SK-N-DZ (cell line): Measurements from ENCODE around the gene BUD31.

Source experiments
- DNase-seq: peaks from one replicate; pipeline ENCODE4 v3.0.0-alpha.2; 2015; ENCODE audit warnings: low spot score

BUD31 gene

DNA sequence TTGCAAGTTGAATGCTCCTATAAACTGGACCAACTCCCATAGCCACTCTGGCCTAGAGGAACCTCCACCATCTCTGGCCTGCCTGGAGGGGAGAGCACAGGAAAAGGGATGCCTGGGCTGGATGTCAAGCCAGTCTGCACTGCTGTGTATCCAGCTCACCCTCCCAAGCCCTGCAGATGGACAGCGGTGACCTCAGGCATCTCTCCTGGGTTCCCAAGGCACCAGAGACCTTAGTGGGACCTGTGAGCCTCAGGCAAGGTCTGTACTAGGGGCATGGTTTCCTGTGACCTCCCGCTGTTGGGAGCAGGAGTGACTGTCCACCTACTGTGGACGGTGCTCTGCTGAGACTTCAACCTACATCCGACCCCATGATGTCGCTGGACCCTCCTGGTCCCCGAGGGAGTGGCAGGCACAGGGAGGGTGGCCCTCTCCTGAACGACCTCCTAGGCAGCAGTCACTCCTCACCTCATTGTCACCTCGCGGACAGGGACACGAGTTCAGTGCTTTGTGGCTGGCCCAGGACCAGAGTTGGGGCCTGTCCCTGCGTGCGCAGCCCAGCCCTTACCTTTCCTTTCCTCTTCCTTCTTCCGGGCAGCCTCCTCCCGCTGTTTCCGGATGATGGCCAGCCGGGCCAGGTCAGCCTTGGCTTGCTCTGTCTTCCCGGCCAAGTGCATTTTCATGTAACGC lies 11.3 kb upstream of the BUD31 start:
- DNase-seq: no peak

DNA sequence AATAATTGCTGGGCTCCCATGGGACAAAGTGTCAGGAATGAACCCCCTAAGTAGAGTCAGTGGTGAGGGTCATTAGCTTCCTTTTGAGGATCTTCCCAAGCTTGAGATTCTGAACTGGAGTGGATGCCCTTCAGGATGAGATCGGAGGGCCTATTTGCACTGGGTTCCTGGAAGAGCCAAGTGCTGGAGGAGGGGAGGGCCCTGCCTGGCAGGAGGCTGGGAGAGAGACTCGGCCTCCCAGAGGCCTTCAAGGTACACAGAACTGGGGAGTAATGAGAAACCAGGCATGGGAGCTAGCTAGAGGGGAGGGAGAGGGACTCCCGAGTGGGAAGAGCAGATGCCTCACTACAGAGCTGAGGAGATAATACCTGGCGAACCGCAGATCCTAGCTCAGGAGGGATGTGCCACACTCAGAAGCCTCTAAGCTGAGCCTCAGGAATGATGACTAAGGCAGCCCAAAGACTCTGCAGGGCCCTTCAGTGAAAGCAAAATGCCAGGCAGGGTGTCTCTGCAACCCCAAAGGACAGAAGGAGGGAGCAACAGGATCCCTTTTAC lies 9.8 kb upstream of the BUD31 start:
- no peak for DNase-seq

DNA sequence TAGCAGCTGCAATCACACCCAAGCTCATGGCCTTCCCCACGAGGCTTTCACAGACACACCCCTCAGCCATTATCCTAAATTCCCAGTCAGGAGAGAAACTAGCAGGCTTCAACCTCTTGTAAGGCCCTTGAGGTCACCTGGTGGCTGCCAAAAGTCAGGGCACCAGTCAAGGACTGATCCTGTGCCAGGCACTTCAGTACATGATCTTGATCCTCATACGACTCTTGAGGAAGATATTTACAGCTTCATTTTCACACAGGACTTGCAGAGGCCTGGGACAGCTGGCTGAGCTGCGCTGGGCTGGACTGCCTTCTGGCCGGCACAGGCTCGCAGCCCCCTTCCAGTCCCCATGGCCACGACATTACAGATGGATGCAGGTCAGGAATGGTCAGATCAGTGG lies 9.2 kb upstream of the BUD31 start:
- DNase-seq: no peak

DNA sequence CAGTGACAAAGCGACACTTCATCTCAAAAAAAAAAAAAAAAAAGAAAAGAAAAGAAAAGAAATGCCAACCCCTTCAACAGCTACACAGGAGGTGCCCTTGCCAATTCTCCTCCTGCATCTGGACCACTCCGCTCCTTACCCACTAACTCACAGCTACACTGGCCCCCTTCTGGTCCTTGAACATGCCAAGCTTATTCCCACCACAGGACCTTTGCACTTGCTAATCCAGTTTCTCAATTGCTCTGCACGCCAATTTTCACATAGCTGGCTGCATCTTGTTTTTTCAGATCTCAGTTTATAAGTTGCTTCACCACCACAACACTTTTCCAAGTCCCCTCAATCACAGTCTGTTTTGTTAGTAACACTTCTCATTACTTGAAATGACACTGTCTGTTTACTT lies 5.9 kb upstream of the BUD31 start:
- DNase-seq: no peak

DNA sequence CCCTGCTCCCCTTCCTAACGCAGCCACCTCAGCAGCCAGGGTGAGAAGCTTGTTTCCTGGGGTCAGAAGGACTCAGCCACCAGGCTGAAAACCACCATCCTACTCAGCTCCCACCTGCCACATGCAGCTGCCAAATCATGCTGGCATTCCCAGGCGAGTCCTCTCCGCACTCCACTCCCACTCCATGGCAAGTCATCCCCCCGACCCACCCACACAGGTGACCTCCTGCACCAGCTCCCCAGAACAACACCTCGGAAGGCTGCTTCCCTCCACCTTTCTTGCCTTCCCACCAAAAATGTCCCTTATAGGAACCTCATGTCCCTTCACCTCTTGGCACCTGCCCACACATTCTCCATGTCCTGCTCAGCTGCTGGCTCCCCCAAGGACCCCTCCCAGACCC lies 5.0 kb upstream of the BUD31 start:
- no peak for DNase-seq

DNA sequence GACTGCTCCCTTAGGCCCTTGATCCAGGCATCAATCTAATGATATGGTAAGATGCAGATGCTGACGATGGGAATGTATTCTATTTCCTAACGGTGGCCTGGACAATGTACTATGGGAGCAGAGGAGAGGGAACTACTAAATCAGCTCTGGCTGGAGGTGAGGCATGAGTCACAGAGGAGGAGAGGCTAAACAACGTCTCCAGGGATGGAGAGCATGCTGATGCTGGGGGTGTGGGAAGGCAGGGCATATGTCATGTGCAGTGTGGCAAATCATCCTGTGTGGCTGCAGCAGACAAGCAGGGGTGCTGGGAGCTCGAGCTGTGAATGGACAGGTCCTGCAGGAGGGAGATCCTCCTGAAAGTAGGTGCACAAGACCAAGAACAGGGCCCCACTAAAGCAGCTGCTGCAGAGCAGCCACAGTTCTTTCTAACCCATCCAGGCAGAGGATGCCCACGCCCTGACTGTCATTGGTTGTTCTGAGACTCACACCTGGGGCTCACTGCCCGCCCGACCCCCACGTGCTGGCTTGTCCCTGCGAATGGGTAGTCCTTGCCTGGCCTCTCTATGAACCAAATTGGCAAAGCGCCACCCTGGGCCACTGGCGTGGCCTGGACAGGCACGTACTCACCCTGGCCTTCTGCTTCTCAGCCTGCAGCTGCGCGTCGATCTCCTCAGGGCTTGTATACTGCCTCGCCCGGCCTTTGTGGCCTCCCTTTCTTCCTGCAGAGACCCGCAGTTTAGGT lies 4.4 kb upstream of the BUD31 start:
- DNase-seq: no peak

DNA sequence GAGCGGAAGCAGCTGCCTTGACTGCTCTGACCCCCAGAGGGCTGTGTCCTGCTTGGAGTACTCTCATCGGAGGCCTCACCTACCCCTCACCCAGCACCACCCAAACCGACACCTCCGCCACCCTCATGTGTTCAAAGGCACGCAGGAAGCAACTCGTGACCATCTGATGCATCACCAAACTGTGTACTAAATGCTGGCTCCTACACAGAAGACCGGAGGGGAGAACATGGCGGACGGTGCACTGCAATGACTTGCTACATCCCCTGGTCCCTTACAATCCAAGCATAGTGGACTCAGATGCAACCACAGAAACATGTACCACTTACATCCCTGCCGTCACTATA lies 3.8 kb upstream of the BUD31 start:
- DNase-seq: no peak

DNA sequence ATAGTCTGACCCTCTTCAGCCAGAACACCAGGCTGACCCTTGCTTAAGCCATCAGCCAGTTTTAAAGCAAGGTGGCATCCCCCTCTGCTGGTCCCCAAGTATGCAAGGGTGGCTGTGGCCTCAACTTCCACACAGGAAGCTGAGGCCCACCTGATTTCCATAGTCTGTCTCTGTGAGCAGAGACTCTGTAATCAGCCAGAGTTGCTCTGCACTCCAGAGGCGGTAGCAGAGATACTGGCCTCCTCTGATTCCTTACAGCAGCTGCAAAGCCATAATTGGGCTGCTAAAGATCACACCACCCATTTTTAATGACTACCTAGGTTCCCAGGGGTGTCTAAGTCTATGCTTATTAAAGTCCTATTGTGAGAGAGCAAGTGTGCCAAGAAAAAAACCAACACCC lies 2.2 kb upstream of the BUD31 start:
- DNase-seq: no peak

DNA sequence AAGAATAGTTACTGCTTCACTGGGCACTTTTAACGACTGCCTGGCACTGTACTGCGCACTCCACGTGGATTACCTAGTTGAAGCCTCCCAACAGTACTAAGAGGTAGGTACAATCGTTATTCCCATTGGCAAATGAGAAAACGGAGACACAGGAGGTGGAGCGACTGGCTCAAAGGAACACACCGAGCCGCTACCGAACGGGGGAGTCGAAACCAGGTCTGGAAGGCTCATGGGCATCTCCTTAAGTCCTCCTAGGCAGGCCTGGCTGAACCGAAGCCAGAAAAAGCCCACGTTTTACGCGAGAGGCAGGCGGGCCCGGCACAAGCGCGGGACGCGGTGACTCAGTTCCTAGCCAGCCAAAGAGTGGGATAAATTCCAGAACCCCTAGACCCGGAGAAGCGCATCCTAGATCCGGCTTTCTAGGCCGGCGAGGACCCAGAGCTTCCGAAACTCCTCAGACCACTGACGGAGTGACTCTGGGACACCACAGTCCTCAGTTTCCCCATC lies 844 bp upstream of the BUD31 start:
- peak; percentile 21 for DNase-seq

DNA sequence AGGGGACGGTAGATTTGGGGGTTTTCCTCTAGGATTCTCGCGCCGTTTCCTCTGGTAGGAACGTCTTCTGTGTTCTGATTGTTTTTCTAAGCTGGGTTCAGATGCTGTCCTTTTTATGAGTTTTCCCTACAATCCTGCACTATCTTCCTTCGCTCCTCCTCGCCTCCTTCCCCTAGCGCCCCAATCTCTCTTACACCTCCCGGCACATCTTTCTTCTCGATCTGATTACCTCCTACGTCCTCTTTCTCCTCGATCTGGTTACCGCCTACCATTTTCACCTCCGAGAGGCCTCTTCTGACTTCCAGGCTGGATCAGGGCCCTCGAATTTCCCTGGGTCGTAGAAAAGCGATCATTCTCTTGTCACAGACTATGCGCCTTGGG lies 413 bp downstream of the BUD31 start:
- DNase-seq: no peak

DNA sequence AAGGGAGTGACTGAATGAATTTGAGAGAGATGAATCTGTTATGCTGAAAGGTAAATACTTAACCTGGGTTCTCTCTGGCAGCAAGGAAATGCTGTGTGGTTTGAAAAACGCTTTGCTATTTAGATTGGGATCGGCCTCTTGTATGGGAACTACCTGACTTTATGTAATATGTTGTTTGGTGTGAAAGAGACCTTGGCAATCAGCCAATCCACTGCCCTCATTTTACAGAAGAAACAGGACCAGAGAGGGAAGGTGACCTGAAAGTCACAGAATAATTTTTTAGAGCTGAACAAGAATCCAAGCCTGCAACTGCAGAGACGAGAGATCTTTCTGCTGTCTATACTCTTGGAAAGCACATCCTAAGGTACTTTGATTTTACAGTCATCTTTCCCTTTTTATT lies 1.0 kb downstream of the BUD31 start:
- DNase-seq: no peak

DNA sequence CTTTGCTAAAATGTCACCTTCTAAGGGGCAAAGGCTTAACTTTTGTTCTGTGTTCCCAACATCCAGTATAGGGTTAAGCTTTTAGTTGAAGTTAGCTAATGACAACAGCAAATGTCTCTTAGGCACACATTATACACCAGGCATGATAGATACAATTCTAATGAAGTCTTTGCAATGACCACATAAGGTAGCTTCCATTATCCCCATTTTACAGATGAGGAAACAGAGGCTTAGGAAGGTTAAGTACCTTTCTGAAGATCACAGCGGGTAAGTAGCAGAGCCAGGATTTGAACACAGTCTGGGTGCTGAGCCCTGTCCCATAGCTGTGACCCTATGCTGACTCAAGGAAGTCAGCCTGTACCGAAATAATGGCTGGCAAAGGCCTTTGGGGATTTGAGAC lies 1.9 kb downstream of the BUD31 start:
- DNase-seq: no peak

DNA sequence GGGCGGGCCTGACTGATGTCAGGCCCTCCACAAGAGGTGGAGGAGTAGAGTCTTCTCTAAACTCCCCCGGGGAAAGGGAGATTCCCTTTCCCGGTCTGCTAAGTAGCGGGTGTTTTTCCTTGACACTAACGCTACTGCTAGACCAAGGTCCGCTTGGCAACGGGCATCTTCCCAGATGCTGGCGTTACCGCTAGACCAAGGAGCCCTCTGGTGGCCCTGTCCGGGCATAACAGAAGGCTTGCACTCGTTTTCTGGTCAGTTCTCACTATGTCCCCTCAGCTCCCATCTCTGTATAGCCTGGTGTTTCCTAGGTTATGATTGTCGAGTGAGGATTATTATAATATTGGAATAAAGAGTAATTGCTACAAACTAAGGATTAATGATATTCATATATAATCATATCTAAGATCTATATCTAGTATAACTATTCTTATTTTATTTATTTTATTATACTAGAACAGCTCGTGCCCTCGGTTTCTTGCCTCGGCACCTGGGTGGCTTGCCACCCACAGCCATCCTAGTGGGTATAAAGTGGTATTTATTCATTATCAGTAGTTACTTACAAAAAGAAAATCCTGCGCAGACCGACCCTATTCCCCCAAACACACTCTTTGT lies 6.9 kb downstream of the BUD31 start:
- peak; percentile 43 for DNase-seq

DNA sequence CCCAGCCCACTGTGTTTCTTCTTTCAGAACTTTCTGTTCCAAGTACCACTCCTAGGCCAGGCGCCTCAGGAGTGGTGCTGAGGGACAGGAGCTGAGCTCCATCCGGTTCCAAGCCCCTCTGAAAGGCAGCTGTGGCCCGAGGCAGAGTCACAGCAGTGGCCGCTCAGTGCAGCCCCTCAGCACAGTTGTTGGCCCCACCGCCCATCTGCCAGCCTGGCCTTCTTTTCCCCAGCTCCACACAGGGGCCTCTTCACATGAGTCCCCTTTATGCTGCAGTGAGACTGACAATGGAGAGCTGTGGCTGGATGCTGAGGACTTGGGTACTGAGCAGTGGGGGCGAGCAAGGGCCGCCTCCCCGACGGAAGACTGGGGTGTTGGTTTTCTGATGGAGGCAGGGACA lies 9.5 kb downstream of the BUD31 start:
- no peak for DNase-seq

DNA sequence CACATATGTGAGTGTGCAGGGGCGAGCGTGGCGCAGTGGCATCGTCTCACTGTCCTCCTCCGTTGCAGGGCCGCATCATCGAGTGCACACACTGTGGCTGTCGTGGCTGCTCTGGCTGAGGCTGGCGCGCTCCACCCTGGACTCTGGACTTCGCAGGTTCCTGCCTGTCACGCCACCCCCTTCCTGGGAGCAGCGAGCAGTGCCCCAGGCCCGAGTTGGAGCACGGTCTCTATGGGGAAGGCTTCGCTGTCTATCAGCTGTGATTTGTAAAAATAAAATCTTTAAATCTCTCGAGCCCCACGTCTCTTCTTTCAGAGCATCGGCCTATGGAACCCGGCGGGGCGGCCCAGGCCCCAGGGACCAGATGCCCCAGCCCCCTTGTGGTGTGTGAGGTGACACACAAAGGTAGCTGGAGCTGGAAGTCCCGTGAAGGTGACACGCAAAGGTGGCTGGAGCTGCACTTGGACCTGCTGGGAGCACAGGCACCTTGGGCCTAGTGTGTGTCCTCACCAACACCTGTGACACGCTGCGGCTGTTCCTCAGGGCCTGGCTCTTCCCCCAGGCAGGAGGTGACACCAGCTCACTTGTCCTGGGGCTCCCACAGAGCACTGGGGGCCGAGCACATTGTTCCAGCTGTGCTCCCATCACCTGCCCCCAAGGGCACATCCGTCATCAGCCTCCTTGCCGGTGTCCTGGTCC lies 10.7 kb downstream of the BUD31 start:
- DNase-seq: no peak

DNA sequence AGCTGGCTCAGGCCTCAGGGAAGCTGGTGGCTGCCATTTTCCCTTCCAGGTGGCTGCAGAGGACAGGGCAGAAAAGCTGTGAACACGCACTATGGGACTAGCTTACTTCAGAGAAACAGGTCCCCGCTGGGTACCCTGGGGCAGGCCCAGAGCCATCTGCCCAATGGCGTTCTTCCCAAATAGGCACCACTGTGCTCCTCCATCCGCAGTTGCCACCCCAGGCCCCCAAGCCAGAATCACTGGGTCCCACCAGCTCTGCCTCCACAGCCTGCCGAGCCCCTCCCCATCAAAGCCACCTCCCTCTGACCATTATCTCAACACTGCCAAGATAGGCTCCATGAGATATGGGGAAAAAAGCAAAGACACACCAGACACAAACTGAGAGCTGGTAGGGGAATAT lies 11.4 kb downstream of the BUD31 start:
- no peak for DNase-seq

DNA sequence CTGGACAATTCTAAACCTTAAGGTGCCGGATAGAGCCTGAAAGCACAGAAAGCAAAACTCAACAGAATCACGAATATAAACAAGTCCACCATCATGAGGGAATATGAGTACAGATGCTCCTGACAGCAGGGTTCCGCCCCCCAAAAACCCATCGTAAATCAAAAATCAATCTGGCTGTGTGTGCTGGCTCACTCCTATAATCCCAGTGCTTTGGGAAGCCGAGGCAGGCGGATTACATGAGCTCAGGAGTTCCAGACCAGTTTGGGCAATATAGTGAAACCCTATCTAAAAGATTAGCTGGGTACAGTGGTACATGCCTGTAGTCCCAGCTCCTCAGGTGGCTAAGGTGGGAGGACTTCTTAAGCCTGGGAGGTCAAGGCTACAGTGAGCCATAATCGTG lies 12.2 kb downstream of the BUD31 start:
- DNase-seq: no peak

DNA sequence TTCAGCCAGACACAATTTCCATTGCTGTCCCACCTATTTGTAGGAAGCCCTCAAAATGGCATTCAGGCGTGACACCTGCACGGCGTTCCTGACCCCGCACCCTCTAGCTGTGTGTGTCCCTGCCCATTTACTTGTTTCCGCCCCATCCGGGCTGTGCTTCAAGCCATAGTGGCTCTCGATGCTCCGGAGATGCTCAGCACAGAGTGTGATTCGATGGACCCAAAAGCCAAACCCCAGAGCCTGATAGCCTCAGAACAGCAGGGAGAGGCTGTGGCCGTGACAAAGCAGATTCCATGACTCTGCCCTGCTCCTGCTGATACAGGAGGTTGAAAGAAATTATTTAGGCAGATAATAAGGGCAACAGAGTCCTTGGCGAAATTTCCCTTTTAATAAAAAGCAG lies 13.4 kb downstream of the BUD31 start:
- DNase-seq: no peak

DNA sequence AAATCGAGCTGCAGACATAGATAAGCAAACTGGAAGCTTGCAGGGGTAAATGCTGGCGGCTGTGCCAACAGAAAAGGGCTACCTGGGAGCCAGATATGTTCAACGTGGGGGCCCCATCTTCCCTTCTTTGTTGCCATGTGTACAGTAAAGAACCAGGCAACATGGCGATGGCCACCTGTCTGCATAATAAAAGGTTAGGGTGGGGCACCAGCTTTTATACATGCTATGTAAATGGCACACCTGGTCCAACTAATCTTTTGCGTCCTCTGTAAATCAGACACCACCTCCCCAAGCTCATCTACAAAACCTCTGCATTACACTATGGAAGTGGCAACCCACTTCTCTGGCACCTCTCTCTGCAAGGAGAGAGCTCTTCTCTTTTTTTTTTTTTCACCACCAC lies 13.9 kb downstream of the BUD31 start:
- DNase-seq: no peak

DNA sequence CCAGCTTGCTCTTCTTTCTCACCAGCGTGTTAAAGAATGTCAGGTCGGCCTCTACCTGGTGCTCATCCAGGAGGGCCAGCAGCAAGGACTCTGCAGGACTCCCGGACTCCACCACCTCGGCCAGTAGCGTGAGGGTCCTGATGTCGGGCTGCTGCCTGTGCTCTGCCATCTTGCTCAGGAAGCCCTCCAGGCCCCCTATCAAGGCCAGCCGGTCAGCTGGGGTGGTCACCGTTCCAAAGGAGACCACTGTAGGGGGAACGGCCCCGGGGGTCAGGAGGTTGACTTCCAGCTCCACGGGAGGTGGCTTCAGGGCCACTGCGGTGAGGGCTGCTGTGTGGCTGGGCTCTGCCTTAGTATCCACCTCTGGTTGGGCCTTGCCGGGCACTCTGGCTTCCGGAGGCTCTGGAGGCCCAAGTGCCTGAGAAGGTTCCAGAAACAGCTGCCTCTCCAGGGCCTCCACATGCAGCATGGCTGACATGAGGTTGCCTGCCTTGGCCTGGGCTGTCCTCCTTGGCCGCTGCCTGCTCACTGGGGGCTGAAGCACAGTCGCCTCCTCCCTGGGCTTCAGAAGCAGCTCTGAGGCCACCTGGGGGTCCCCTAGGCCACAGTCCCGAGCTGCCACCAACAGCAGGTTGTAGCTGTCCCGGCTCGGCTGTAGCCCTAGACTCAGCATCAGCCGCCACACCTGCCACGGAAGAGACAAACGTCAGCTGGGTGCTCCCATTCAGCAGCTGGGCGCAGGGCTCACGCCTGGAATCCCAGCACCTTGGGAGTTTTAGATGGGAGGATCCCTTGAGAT lies 16.4 kb downstream of the BUD31 start:
- DNase-seq: no peak

DNA sequence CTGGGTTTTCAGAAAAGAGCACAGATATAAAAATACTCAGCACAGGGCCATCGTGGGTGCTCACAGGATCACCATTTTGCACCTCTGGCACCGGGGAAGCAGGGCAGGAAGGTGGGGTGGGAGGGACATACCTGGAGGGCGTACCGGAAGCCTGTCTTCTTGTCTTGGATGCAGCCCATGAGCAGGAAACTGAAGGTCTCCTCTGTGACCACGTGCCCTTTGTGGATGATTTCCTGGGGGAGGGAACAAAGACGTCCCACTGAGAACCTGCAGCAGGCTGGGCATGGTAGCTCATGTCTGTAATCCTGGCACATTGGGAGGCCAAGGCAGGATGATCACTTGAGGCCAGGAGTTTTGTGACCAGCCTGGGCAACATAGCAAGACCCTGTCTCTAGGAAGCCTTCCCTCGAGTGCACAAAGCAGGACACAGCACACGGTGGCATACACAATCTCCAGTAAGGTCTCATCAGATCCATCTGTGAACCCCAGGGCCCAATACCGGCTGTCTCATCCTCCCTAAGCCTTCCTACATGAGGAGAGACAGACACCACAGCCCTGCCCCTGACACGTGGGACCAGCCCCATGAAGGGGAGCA lies 20.3 kb downstream of the BUD31 start:
- no peak for DNase-seq
